ENCODE measurements around the gene LSG1. TPM values are rescaled to one million over a fixed set of nuclear protein-coding genes. Genes with fewer than 3 reads are reported as not detected.
A peak's percentile ranks its signal among the peaks of the same experiment; 100 is the strongest.

The LSG1 gene
- 21.3 TPM for total RNA-seq
- long read RNA-seq, transcript LSG1-201 (14 exons, 3,572 nt), result major isoform, 24 of 51 reads
- long read RNA-seq, partial matches to known transcripts, result 24 of 51 reads
- long read RNA-seq, other reads (novel, unspliced or antisense), result 3 of 51 reads

DNA sequence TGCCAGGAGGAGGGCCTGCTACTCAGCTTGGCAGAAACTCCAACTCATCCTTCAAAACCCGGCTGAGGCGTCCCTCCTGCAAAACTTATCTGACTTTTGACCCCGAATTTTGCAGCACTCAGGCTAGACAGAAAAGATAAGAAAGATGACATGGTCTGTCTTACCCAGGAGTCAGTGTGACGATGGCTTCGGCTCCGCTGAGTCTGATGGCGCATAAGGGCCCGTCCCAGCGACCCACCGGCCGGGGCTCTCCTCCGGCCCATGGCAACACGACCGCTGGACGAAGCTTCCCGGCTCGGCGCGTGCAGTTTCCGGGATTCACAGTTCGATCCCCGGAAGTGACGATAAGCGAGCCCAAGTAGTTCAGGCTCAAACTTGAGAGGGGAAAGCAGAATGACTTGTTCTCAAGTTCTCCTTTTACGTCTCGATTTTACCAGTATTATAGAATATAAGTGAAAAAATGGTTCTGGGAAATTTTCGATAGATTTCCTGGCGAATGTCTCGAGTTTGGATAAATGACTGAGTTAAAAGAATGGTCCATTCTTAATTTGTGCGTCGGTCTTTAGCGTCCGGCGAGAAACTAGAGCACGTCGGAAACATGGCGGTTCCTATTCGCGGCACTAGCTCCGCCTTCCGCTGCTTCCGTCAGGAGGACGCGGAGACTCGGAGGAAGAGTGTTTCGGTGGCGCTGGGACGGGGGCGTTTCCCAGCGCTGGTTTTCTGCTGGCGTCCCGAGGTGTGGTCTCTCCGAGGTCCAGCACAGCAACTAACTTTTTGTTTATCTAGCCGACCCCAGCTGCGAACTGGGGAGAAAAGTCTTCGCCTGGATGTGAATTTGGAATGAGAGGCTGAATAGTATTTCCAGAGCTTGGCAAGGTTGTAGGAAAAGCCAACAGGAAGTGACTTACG lies at the start of gene LSG1:
Gene LSG1, minus strand, starts transcription at position 292 of the 909 bp plus-strand sequence. Its CDS starts 29 bp downstream, at position 263.
- intact Hi-C loops (cut with DNase I), result loop anchor here (2.0 to 5.0 kb wide), 2 partner anchors 90 to 587 kb away; no protein-coding TSS in a partner anchor
- peak; percentile 95 for DNase-seq (ENCODE audit: low spot score)

DNA sequence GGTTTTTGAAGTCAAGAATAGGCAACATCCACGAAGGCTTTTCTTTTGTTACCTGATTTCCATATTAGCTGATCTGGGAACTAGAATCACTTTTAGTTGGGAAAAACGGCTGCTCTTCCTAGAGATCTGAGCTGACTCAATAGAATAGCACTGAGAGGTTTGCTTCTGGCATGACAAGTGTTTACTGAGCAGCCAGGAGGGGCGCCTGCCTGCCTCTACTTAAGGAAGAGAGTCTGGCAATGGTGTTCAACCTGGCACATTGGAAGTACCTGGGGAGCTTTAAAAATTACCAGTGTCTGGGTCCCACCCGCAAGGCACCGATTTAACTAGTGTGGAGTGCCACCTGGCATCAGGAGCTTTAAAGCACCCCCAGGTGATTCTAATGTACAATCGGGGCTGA lies 48.1 kb upstream of the LSG1 start:
- no peak for DNase-seq (ENCODE audit: low spot score)

DNA sequence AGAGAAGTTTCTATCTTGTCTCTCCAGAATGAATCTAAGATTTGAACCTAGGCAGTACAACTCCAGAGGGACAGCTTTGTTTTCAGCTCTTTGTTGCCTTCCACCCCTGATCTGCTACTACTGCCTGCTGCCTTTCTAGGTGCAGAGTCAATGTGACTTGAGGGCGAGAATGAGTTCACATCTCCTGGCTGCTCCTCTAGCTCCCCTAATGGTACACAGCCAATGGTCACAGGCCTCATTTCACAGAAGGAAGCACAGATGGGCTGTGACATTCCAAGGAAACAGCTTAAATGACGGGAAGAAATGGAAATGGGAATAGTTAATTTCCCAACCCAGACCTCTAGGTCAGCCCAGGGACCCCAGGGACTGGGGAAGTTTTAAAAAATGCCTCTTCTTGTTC lies 46.1 kb upstream of the LSG1 start:
- peak; percentile 1 for DNase-seq (ENCODE audit: low spot score)
- intact Hi-C loops (cut with DNase I), result no loop called here

More for the DNA sequence above, 48.1 kb upstream of the LSG1 start:
- intact Hi-C loops (cut with DNase I), result no loop called here

DNA sequence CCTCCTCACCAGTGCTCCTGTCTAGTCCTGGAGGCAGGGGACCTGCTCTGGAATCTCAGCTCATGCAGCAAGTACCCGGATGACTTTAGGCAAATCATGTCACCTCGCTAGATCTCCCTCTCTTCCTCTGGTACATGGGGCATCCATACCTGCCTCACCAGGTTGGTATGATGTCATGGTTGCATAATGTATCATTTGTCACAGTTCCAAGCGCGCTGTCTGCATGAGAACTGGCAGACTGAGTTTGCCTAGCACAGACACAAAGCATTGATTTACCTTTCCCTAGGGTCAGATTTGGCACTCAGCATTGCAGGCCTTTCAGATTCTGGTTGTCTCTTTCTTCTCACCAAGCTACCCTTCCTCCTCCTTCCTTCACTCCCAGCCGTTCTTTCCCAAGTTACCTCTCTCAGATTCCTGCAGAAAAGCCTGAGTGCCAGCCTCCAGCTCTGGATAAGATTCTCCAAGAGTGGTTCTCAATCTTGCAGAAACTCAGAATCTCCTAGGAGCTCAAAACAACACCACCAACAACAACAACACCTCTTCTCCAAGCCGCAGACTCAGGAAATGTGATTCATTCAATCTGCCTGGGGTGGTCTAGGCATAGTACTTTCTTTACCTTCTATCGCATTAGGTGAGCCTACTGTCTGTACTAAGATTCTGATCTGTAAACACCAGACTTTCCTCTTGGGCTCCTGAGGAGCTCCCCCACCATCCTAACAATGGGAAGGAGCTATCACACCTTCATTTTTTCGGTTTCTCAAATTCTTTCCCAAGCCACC lies 43.2 kb upstream of the LSG1 start:
- no peak for DNase-seq (ENCODE audit: low spot score)
- intact Hi-C loops (cut with DNase I), result no loop called here

DNA sequence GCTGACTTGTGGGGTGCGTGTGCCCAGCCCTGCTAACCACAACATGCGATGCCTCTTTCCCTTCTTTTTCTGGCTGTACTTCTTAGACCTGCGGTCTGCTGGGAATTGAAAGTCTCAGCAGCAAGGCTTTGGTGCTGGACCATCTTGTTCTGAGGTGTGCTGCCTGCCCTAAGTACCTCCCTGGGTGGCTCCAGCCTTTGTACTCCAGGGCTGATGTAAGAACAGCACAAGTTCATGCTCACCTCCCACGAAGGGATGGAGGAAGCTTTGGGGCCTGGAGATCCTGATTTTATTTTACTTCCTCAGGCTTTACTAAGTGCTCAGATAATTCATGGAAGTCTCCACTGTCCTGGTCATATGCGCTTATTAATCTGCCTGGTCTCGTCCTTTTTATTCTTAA lies 42.6 kb upstream of the LSG1 start:
- DNase-seq (ENCODE audit: low spot score), result no peak
- intact Hi-C loops (cut with DNase I), result no loop called here

DNA sequence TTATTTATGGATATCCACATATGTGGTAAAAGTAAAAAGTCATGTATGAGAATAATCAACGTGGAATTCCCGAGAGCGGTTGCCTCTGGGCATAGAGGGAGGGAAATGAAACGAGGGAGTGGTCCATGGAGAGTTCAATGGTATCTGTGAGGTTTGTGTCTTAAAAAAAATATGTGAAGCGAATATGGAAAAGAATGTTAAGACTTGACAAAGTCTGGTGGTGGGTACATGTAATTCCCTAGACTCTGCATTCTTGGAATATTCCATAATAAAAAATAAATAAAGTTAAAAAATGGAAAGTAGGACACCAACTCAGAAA lies 42.1 kb upstream of the LSG1 start:
- DNase-seq (ENCODE audit: low spot score), result no peak
- intact Hi-C loops (cut with DNase I), result no loop called here

GRCh38 chr3:194713299-194714136 lies 41.5 kb upstream of the LSG1 start:
- intact Hi-C loops (cut with DNase I), result no loop called here
- no peak for DNase-seq (ENCODE audit: low spot score)

GRCh38 chr3:194711913-194712312 lies 39.9 kb upstream of the LSG1 start:
- DNase-seq (ENCODE audit: low spot score), result no peak
- intact Hi-C loops (cut with DNase I), result loop anchor here (1.0 kb wide), 1 partner anchor 24 kb away; no protein-coding TSS in a partner anchor

- no peak for DNase-seq (ENCODE audit: low spot score)
- intact Hi-C loops (cut with DNase I), result no loop called here
Observed at GRCh38 chr3:194711286-194711685, 39.3 kb upstream of the LSG1 start.

DNA sequence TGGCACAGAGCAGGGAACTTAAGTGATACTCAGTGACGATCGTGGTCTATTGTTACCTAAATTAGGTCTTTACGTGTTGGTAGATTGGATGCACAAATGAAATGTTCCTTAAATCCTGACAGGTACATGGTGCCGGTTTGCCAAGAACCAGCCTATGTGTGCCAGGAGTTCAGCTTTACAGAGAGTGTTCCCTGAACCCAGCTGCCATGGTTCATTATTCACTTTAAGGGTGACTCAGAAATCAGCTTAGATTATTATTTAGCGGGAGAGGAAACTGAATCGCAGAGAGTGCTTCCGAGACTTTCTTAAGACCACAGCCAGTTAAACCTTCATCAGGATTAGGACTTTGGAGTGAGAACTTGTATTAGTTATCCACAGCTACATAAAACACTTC lies 35.2 kb upstream of the LSG1 start:
- intact Hi-C loops (cut with DNase I), result no loop called here

GRCh38 chr3:194705761-194706160 lies 33.8 kb upstream of the LSG1 start:
- no peak for DNase-seq (ENCODE audit: low spot score)
- intact Hi-C loops (cut with DNase I), result no loop called here

More for the DNA sequence above, 35.2 kb upstream of the LSG1 start:
- DNase-seq (ENCODE audit: low spot score), result no peak

DNA sequence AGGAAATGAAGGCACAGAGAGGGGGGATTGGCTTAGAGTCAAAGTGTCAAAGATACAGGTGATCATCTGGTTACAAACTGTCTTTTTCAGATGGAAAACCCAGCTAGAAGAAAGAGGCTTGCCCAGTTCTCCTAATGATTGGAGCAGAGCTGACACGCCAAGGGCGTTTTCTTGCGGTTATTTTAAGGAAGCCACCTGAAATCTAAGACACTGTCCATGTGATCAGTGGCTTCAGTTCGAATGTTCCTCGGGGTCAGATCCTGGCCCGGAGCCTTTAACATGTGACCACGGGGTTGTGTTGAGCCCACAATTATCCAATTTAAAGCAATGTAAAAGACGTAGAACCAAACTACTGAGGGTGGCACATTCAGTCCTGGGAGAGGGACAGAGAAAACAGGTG lies 33.2 kb upstream of the LSG1 start:
- intact Hi-C loops (cut with DNase I), result no loop called here

DNA sequence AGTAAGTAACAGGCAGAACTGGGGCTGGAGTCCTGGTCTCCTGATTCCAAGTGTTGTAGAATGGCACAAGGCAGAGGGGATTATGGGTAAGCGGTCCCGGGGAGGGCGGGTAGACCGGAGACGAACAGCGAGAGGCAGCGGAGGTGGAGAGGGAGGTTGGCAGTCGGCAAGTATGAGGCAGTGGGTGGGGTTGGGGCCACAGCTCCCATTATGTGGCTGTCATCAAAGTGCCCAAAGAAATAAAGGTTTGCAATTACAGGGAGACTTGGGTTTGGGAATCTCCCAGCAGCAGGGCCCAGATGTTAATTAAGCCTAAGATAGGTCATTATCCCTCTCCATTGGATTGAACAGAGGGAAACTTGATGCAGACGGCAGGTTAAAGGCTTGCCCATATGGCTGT lies 30.6 kb upstream of the LSG1 start:
- intact Hi-C loops (cut with DNase I), result no loop called here

More for the DNA sequence above, 33.2 kb upstream of the LSG1 start:
- no peak for DNase-seq (ENCODE audit: low spot score)

GRCh38 chr3:194696702-194697101 lies 24.7 kb upstream of the LSG1 start:
- intact Hi-C loops (cut with DNase I), result no loop called here
- DNase-seq (ENCODE audit: low spot score), result peak; percentile 49

More for the DNA sequence above, 30.6 kb upstream of the LSG1 start:
- DNase-seq (ENCODE audit: low spot score), result no peak

DNA sequence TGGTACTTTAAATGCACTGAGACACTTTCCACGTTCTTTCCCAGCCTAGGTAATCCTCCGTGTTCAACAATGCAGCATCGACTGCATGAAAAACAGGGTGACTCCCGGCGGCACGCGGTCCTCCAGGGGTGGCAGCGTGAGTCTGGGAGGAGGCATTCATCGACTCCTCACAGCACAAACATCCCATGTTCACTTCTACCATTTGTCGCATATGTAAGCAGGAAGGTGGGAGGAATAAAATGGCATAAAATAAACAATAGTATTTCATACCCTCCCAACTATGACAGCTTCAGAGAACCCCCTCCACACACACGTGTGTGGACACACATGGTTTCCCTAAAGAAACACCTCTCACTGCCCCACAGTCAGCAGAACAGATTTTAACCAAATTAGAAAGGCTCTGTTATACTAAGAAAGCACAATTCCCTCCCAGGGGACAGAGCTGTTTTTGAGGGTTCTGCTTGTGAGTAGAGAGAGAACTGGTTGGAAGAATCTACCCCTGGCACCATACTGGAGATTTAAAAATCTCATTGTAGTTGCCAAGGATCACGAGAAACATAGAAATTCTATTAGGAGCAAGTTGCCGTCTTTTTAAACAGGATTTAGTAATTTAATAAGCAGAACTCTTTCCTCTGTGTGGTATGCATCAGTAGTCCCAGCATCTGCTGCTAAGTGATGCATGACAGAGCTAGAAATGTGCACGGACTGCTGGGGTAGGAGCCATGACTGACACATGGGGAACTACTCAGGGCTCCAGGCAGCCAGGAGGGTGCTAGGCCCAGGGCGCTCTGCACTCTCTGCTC lies 19.7 kb upstream of the LSG1 start:
- no peak for DNase-seq (ENCODE audit: low spot score)
- intact Hi-C loops (cut with DNase I), result no loop called here

DNA sequence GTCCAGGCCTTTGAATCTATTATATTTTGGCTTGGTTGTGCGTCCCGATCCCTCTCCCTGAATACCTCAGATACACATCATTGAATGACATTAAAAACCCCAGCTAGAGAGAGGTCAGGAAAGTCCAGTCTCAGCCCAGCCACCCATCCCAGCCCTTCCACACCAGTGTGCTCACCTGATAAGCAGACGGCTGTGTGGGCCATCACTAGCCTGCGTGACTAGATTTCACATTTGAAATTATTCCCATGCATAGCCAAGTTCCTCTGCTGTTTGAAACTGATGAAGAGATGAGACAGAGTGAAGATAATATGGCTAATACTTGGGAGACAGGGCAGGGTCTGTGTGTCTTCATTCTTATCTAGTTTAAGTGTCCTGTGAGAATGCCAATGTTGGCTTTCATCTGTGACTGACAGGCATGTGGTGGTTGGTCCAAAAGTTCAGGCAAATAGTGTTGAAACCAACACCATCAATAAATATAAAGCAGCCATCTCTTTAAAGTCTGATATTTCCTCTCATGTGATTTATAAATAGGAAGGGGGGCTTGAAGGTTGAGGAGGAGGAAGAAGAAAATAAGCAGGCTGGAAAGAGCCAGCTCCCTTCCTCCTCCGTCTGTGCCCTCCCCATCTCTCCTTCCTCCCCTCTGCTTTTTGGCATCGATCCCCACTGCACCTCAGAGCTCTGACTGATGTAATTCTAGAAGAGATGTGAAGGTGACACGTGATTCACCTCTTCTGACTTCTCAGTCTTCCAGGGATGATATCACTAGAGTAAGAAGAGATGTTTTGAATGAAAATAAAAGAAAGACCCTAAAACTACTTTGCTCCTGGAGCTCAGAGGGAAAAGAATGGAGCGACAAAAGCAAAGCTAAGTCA lies 18.7 kb upstream of the LSG1 start:
- intact Hi-C loops (cut with DNase I), result no loop called here
- DNase-seq (ENCODE audit: low spot score), result no peak

- intact Hi-C loops (cut with DNase I), result loop anchor here (2.0 to 5.0 kb wide), 2 partner anchors 49 to 313 kb away; no protein-coding TSS in a partner anchor
- peak; percentile 80 for DNase-seq (ENCODE audit: low spot score)
Observed at GRCh38 chr3:194689493-194689944, 17.5 kb upstream of the LSG1 start.
